HG03196 (cell line): ENCODE data around the gene RPL9.
"Not testable (repeated sequence)": the region's sequence is repeated elsewhere in the genome, so short reads cannot be mapped to it uniquely, and the experiment has no call there.

Experiments used
- ATAC-seq: cut with Tn5 transposase; IDR thresholded peaks from one replicate; pipeline ENCODE4 v1.9.1; 2021; ENCODE audit not compliant: unreplicated experiment

RPL9 gene

DNA sequence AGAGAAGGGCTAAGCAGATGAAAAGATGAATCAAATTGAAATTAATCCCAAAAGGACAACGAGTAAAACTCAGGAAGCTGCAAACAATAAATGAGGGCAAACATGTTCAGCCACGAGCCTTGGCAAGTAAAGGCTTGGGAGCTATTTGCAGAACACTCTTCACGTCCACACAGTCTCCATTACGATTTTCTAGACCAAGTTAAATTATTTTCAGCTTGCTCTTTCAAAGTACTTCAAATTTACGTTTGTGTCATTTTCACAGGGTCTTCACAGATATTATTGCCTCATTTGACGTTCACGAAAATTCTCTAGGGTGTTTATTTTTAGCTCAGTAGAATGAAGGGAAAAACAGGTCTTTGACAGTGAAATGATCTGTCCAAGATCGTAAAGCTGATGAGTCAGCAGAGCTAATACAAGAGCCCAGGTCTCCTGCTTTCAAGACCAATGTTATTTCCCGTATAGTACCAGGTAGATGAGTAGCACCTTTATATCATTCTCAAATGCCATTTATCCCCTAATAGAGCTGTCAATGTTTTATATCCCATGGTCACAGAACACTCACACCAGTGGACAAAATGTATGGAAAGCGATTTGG lies 31.1 kb downstream of the RPL9 start:
- no peak for ATAC-seq

DNA sequence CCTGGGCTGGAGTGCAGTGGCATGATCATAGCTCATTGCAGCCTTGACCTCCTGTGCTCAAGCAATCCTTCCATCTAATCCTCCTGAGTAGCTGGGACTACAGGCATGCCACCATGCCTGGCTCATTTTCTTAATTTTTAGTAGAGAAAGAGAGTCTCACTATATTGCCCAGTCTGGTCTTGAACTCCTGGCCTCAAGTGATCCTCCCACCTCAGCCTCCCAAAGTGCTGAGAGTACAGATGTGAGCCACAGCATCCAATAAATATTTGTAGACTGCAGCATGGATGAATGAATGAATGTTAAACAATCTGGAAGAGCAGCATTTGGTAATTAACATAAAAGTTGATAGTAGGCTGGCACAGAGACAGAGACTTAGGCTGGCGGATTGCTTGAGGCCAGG lies 32.0 kb downstream of the RPL9 start:
- ATAC-seq = no peak

GRCh38 chr4:39425297-39425696 lies 33.4 kb downstream of the RPL9 start:
- ATAC-seq = not testable (repeated sequence)

DNA sequence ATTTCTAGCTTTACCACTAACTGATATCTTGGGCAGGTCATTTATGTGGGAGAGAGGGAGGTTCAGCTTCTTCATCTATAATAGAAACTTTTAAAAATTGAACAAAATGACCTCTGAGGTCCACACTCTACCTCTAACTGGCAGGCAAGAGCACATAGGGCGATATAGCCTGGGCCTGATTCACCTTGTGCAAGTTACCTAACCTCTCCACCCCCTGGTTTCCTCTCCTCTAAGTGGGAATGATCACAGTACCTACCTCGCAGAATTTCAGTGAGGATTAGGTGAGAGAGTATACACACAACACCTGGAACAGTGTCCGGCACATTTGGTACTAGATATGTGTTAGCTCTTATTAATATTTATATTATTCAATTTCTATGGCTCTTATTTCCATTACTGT lies 36.5 kb downstream of the RPL9 start:
- ATAC-seq = no peak

- ATAC-seq = no peak
Observed at GRCh38 chr4:39415678-39416283, 42.9 kb downstream of the RPL9 start.

DNA sequence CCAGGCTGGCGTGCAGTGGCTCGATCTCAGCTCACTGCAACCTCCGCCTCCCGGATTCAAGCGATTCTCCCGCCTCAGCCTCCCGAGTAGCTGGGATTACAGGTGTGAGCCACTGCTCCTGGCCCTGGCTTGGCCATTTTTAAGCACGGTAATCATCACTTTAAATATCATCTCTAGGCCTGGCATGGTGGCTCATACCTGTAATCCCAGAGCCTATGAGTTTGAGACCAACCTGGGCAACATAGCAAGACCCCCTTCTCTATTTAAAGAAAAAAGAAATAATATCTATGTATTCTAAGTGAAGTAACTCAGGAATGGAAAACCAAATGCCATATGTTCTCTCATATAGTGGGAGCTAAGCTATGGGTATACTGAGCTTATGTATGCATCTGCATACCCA lies 47.2 kb downstream of the RPL9 start:
- ATAC-seq = not testable (repeated sequence)

DNA sequence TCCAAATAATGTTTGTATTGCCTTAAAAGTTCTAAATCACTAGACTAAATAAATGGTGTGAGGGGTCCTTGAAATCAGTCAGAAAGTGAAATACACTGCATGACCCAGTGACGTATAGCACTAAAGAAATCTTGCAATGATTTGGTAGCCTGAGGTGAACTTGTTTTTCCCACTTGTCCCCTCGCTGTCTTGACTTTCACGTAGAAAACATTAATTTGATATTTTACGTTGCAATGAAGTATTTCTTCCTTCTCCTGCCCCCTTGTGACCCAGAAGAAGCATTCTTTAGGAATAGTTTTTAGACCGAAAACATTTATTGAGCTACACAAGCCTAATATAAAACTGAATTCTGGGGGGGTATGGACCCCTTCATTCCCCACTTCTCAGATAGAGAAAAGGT lies 48.3 kb downstream of the RPL9 start:
- no peak for ATAC-seq

DNA sequence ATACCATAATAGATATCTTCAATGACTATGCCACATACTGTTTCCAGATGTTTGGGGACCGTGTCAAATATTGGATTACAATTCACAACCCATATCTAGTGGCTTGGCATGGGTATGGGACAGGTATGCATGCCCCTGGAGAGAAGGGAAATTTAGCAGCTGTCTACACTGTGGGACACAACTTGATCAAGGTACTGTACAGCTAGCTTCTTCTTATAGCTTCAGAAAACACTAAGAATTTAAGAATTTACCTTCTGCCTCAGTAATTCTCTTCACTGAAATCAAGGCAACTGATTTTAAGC lies 51.2 kb downstream of the RPL9 start:
- ATAC-seq = no peak

DNA sequence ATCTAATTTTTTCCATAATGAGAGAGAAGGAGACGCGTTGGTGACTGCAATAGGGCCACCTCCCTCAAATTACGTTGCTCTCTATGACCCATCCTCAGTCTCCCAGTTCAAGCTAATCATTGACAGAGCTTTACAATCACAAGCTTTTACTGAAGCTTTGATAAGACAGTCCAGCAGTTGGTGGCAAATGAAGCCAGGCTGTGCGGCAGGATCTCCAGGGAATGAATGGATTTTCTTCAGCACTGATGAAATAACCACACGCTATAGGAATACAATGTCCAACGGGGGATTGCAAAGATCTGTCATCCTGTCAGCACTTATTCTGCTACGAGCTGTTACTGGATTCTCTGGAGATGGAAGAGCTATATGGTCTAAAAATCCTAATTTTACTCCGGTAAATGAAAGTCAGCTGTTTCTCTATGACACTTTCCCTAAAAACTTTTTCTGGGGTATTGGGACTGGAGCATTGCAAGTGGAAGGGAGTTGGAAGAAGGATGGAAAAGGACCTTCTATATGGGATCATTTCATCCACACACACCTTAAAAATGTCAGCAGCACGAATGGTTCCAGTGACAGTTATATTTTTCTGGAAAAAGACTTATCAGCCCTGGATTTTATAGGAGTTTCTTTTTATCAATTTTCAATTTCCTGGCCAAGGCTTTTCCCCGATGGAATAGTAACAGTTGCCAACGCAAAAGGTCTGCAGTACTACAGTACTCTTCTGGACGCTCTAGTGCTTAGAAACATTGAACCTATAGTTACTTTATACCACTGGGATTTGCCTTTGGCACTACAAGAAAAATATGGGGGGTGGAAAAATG lies 51.7 kb downstream of the RPL9 start, which contains the start of gene KLB:
TSS of gene KLB (plus strand) at position 168 of the 821 bp plus-strand sequence. CDS start at position 188, 20 bp downstream.
- ATAC-seq = no peak
